ENCODE measurements around the gene F11.
"Not testable (repeated sequence)": the region's sequence is repeated elsewhere in the genome, so short reads cannot be mapped to it uniquely, and the experiment has no call there.

F11 gene

GRCh38 chr4:186300659-186301390 is 34.8 kb downstream of the F11 start:
- no peak for ATAC-seq

- no peak for ATAC-seq
Observed at GRCh38 chr4:186304216-186304615, 38.2 kb downstream of the F11 start.

- ATAC-seq: no peak
Observed at GRCh38 chr4:186304866-186305505, 39.0 kb downstream of the F11 start.

GRCh38 chr4:186307497-186307896 is 41.5 kb downstream of the F11 start:
- ATAC-seq: no peak

- no peak for ATAC-seq
Observed at GRCh38 chr4:186307916-186308315, 41.9 kb downstream of the F11 start.

- no peak for ATAC-seq
Observed at GRCh38 chr4:186318481-186318880, 52.5 kb downstream of the F11 start.

- ATAC-seq: not testable (repeated sequence)
Observed at GRCh38 chr4:186324660-186325059, 58.7 kb downstream of the F11 start.

GRCh38 chr4:186326391-186326790 is 60.4 kb downstream of the F11 start:
- no peak for ATAC-seq

GRCh38 chr4:186329372-186329771 is 63.4 kb downstream of the F11 start:
- ATAC-seq: no peak

- ATAC-seq: no peak
Observed at GRCh38 chr4:186330368-186330767, 64.4 kb downstream of the F11 start.

GRCh38 chr4:186335793-186336192 is 69.8 kb downstream of the F11 start:
- no peak for ATAC-seq
